GM18505 (cell line): Measurements from ENCODE around the gene RCAN1.

Source experiments
- ATAC-seq: cut with Tn5 transposase; IDR thresholded peaks from one replicate; pipeline ENCODE4 v1.9.1; 2021; ENCODE audit not compliant: unreplicated experiment
- POLR2A ChIP-seq: IDR thresholded peaks from 4 replicates; pipeline ENCODE4 v1.6.1; 2011; ENCODE audit warnings: borderline replicate concordance; ENCODE audit not compliant: insufficient read depth, insufficient read length; ENCODE audit errors: extremely low read depth

RCAN1 gene

GRCh38 chr21:34522284-34522683 is 92.6 kb downstream of the RCAN1 start:
- no peak for ATAC-seq
- TF ChIP-seq POLR2A = no peak

GRCh38 chr21:34521561-34521960 is 93.4 kb downstream of the RCAN1 start:
- ATAC-seq = no peak
- no peak for TF ChIP-seq POLR2A

GRCh38 chr21:34520764-34521508 is 94.0 kb downstream of the RCAN1 start:
- ATAC-seq = no peak
- no peak for TF ChIP-seq POLR2A

- ATAC-seq = no peak
- no peak for TF ChIP-seq POLR2A
Measured at GRCh38 chr21:34520281-34520680, 94.6 kb downstream of the RCAN1 start.

GRCh38 chr21:34519694-34520093 is 95.2 kb downstream of the RCAN1 start:
- no peak for TF ChIP-seq POLR2A

GRCh38 chr21:34519016-34519415 is 95.9 kb downstream of the RCAN1 start:
- TF ChIP-seq POLR2A = no peak
- no peak for ATAC-seq

More at GRCh38 chr21:34519694-34520093, 95.2 kb downstream of the RCAN1 start:
- no peak for ATAC-seq

- ATAC-seq = no peak
- no peak for TF ChIP-seq POLR2A
Measured at GRCh38 chr21:34518301-34518700, 96.6 kb downstream of the RCAN1 start.

- ATAC-seq = no peak
- no peak for TF ChIP-seq POLR2A
Measured at GRCh38 chr21:34517491-34518245, 97.2 kb downstream of the RCAN1 start.

GRCh38 chr21:34517039-34517438 is 97.9 kb downstream of the RCAN1 start:
- ATAC-seq = no peak
- no peak for TF ChIP-seq POLR2A

GRCh38 chr21:34514576-34515115 is 100.3 kb downstream of the RCAN1 start:
- no peak for TF ChIP-seq POLR2A
- no peak for ATAC-seq

GRCh38 chr21:34513129-34513675 is 101.7 kb downstream of the RCAN1 start:
- no peak for ATAC-seq
- no peak for TF ChIP-seq POLR2A

- no peak for TF ChIP-seq POLR2A
- no peak for ATAC-seq
Measured at GRCh38 chr21:34511787-34512455, 103.0 kb downstream of the RCAN1 start, which contains the start of gene KCNE1. KCNE1 (minus strand) TSS chr21:34512210; CDS start chr21:34449634, 62,576 bp downstream.

- TF ChIP-seq POLR2A = no peak
- no peak for ATAC-seq
Measured at GRCh38 chr21:34511181-34511580, 103.7 kb downstream of the RCAN1 start.
